HL-60 (cell line): ENCODE measurements around the gene BRSK1.

ENCODE experiments used
- POLR2AphosphoS5 ChIP-seq: IDR thresholded peaks from 2 replicates; pipeline ENCODE4 v1.6.1; 2012; ENCODE audit warnings: low read depth
- TF ChIP-seq, protein P1 (sequence below): IDR thresholded peaks from 2 replicates; pipeline ENCODE4 v1.6.1; 2012; ENCODE audit warnings: low read depth; ENCODE audit not compliant: insufficient replicate concordance

DNA sequence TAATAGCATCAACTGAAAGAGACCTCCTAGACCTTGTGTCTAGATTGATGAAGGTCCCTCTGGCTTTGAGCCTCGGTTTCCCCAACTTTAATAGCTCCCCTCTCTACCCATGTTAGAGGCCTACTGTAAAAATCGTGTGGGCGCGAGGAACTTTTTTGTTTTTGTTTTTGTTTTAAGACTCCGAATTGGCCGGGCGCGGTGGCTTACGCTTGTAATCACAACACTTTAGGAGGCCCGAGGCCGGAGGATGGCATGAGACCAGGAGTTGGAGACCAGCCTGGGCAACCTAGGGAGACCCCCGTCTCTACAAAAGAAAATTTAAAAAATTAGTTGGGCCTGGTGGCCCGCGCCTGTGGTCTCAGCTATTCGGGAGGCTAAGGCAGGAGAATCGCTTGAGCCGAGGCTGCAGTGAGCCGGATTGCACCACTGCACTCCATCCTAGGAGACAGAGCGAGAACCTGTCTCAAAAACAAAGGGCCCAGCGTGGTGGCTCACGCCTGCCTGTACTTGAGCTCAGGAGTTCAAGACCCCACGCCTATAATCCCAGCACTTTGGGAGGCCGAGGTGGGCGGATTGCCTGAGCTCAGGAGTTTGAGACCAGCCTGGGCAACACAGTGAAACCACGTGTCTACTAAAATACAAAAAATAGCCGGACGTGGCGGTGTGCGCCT, 24.1 kb upstream of the BRSK1 start:
- no peak for TF ChIP-seq POLR2AphosphoS5
- TF ChIP-seq, protein P1, sequence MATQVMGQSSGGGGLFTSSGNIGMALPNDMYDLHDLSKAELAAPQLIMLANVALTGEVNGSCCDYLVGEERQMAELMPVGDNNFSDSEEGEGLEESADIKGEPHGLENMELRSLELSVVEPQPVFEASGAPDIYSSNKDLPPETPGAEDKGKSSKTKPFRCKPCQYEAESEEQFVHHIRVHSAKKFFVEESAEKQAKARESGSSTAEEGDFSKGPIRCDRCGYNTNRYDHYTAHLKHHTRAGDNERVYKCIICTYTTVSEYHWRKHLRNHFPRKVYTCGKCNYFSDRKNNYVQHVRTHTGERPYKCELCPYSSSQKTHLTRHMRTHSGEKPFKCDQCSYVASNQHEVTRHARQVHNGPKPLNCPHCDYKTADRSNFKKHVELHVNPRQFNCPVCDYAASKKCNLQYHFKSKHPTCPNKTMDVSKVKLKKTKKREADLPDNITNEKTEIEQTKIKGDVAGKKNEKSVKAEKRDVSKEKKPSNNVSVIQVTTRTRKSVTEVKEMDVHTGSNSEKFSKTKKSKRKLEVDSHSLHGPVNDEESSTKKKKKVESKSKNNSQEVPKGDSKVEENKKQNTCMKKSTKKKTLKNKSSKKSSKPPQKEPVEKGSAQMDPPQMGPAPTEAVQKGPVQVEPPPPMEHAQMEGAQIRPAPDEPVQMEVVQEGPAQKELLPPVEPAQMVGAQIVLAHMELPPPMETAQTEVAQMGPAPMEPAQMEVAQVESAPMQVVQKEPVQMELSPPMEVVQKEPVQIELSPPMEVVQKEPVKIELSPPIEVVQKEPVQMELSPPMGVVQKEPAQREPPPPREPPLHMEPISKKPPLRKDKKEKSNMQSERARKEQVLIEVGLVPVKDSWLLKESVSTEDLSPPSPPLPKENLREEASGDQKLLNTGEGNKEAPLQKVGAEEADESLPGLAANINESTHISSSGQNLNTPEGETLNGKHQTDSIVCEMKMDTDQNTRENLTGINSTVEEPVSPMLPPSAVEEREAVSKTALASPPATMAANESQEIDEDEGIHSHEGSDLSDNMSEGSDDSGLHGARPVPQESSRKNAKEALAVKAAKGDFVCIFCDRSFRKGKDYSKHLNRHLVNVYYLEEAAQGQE, result no peak
